GOT3 (cell line): ENCODE data around the gene MBNL1.

Experiments used
- DNase-seq: peaks from one replicate; lab custom pipeline; 2025; ENCODE audit warnings: mixed read lengths; lab: John Stamatoyannopoulos, UW

Gene MBNL1

DNA sequence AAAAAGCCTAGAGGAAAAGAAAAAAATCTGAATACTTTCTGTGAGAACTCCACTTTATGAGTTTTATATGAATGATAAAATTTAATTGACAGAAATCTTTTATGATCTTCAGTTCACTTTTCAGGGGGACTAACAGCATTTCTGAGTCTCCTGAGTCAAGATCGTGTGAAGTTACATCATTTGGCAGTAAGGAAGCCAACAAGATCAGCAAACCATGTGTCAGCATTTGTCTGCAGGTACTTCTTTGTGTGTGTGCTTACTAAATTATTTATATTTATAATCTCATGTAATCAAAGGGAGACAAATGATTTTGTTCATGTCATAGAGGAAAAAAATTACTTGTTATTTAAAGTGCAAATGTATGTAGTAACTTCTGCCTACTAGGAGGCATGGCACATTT is 217.6 kb downstream of the MBNL1 start:
- DNase-seq, result no peak

DNA sequence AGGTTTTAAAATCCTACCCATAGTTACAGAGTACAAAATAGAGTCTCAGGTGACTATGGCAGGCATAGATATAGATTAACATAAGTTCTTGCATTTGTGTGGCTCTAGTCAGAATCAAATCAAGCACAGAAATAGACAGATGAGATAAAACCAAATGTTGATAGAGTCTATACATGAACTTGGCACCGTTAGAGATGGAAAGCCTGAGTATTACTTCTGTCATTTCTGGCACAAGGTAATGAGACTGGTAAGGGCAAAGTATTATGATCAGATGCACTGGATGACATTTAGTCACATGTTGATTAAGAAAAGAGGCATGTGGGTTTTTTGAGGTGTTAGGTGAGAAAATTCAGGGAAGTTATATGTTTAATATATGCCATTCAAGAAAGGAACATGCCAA is 219.7 kb downstream of the MBNL1 start:
- DNase-seq, result no peak

DNA sequence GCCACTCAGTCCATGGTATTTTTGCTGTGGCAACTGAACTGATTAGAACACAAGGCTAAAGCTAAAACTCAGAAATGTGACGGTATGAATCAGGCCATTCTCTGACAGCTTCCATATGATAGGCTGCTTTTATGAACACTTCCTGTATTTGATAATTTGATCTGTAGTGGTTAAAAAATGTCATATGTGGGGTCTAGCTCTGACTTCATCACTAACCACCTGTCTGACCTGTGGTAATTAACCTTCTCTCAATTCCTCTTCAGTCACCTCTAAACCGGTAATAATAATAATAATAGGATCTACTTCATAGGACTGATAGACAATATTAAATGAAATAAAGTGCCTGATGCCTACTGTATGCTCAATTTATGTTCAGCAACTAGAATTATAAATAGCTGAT is 223.2 kb downstream of the MBNL1 start:
- no peak for DNase-seq

DNA sequence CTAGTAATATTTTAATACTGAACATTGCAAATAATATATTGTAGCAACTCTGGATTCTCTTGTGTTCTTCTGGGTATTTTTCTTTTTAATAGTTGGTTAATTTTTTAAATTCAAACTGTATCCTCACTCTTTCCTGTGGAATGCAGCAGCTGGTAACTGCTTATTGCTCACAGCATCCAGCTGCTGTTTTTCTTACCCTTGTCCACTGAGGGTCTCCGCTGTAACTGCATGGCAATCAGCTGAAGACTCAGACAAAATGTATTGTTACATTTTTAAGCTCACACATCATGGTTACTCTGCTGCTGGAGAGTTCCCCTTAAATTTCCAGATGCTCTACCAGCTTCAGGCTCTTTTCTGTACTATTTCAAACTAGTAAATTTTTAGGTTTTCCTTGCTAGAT is 227.6 kb downstream of the MBNL1 start:
- no peak for DNase-seq

DNA sequence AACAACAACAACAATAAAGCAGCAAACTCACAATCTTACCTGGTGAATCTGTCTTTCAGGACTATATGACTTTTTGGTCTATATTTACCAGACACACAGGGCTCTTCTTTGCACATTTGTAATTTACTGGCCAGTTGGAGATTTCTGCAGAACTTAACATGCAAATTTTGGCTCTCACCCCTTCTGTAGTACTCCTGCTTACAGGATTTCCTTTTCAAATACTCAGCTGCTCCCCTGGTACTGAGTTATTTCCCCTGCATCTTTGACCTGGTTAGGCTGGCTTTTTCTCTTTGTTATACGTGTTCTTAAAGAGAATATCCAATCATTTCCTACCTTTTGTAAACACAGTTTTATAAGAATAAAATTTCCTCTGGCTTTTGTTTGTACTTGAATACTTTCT is 228.0 kb downstream of the MBNL1 start:
- no peak for DNase-seq

DNA sequence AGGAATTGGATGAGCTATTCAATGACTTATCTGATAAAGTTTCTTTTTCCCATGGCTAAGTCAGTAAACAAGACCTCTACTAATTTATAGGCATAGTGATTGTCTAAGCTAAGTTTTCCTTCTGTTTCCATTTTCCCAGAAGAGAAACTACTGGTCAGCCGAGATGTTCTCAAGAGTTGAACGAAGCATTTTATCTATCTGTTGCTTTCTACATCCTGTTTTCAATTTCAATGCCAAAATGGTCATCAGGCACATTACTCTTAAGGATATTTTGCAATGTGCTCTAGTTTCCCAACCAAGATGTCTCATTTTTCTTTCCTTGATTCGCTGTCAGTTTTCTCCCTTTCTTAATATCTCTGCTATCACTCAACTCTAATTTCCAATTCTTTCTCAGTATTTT is 228.7 kb downstream of the MBNL1 start:
- no peak for DNase-seq

DNA sequence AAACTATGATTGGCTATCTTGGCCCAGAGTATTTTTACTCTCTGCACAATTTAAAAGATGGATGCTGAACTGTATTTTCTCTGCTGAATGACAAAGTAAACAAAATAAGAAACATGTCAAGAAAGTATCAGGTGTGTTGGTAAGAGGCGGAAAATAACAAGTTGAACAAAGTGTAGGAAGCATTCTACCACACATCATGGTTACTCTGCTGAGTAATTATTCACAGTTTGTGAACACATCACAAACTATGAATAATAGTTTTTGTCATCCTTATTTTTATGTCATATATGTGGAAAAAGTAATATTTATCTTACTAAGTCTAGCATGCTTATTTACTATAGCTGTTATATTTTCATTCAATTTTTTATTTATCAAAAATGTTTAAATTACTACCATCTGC is 229.2 kb downstream of the MBNL1 start:
- DNase-seq, result no peak

DNA sequence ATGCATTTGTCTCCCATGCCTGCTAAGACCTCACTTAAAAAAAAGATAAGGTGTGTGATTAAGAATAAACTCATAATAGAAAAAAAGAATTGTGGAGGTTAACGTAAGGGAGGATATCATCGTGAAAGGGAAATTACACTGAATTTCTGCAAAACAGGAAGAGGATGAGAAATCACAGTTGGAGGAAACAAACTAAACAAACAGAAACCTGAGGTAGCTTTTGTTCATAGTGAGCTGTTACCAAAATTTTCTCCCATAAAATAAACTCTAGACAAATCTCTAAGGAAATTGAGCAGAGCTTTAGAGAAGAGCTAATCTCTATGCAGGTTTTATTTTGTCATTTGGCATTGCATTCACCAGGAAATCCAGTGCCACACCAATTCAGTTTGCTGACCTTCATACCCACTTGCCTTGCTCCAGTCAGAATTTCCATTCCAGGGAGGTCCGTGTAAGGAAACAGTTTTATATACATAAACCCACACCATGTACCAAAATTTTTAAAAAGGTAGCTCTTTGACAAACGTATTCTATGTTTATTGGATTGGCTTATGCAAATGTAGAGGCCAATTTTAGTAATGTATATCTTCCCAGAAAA is 231.2 kb downstream of the MBNL1 start:
- no peak for DNase-seq

DNA sequence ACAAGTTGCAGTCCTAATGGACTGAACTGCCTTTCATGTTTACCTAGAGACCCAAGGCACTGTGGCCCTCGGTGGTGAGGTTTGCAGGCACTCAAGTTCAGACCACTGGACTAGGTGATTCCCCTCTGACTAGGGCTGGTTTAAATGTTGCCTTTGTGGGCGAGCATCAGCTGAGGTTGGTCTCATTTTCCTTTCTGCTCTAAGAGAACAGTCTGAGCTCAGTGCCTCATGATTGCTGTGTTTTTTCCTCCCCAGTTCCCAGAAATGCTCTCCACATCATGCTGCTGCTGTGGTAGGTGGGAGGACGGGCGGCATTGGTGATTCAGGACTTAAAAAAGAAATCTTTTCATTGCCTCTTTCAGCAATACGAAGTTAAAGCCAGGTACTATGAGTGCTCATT is 237.2 kb downstream of the MBNL1 start:
- DNase-seq, result no peak

DNA sequence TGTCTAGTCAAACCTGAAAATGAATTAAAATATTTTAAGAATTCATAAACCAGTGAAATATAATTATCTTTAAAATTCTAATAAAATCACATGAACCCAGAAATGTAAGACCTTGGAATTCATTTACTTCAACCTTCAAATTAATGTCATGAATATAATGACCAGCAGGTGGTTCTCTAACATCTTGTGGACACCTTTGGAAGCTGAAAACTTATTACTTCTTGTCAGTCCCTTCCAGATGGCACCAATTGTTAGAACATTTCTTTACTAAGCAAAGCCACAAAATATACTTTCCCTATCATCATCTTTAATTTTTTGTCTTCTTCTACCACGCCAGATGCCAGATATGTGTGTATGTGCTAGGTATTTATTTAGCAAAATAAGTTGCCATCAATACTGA is 240.0 kb downstream of the MBNL1 start:
- no peak for DNase-seq

DNA sequence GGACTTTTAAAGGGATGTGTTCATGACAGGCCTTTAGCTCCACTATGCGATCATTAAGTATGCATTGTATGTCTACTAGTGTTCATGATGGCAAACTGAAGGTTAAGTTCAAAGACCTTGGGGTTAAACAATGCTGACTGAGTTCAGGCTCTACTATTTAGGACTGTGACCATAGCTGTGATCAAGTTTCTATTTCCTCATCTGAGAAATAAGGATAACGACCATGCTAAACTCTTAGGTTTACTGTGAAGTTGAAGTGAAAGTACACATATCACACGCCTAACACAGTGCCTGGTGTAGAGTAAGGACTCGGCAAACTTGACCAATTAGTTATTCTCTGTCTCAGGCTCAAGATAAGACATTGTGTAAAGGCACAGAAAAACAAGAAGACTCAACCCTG is 243.2 kb downstream of the MBNL1 start:
- DNase-seq, result no peak

DNA sequence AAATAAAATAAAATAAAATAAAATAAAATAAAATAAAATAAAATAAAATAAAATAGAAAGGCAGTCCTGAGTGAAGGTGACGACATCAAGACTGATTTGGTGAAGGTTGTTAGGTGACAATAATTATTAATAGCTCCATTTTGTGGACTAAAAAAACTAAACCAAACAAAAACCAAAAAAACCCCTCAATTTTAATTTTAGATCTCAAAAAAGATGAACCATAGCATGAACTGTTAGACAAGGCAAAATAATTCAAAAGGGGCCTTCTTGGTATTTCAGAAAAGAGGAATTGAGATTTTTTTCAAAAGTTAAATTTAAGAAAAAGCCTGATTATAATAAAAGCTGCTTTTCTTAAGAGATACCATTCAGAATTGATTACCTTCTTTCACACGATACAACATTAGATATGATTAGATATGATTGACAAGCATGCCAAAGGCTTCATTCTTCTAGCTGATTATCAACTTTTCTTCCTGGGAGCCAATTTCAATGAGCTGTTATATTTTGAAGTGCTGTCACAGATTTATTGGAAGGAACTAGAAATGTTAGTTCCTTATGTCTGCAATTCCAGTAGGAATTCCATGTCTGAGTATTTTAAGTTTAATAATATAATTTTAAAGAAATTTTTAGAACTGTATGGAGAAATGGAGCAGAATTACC is 244.7 kb downstream of the MBNL1 start:
- DNase-seq, result no peak
